Parathyroid adenoma (tissue), 2 donors: ENCODE measurements around the gene PRLR.
"Not testable (repeated sequence)": the region's sequence is repeated elsewhere in the genome, so short reads cannot be mapped to it uniquely, and the experiment has no call there.

Source experiments
- H2AFZ ChIP-seq: fragments of 300-600 bp; sonication (generic); one replicate; pipeline ENCODE4 v1.7.0; 2017; ENCODE audit warnings: antibody characterized with exemption, mild to moderate bottlenecking
- H3K27ac ChIP-seq: fragments of 300-600 bp; sonication (generic); one replicate; pipeline ENCODE4 v1.7.0; 2017
- H3K27me3 ChIP-seq: fragments of 300-600 bp; sonication (generic); one replicate; pipeline ENCODE4 v1.7.0; 2017; ENCODE audit warnings: low read length; ENCODE audit not compliant: control insufficient read depth, insufficient read depth
- H3K36me3 ChIP-seq: fragments of 300-600 bp; sonication (generic); one replicate; pipeline ENCODE4 v1.7.0; 2017; ENCODE audit warnings: low read length; ENCODE audit not compliant: control insufficient read depth, insufficient read depth
- H3K4me1 ChIP-seq: fragments of 300-600 bp; sonication (generic); one replicate; pipeline ENCODE4 v1.7.0; 2017; ENCODE audit warnings: control low read depth
- H3K4me2 ChIP-seq: fragments of 300-600 bp; sonication (generic); one replicate; pipeline ENCODE4 v1.7.0; 2017; ENCODE audit warnings: low read length
- H3K4me3 ChIP-seq: fragments of 300-600 bp; sonication (generic); one replicate; pipeline ENCODE4 v1.7.0; 2017; ENCODE audit warnings: low read depth, low read length
- H3K79me2 ChIP-seq: fragments of 300-600 bp; sonication (generic); one replicate; pipeline ENCODE4 v1.7.0; 2017; ENCODE audit warnings: control low read depth
- H3K9ac ChIP-seq: fragments of 300-600 bp; sonication (generic); one replicate; pipeline ENCODE4 v1.7.0; 2017; ENCODE audit warnings: mild to moderate bottlenecking
- H3K9me3 ChIP-seq: fragments of 300-600 bp; sonication (generic); one replicate; pipeline ENCODE4 v1.7.0; 2017; ENCODE audit warnings: low read length; ENCODE audit not compliant: control insufficient read depth
- TF ChIP-seq, protein P1 (sequence below): fragments of 300-600 bp; sonication (generic); IDR thresholded peaks from one replicate; pipeline ENCODE4 v1.7.0; 2017; ENCODE audit warnings: antibody characterized with exemption, mild to moderate bottlenecking
- donor health status: primary hyperparathyroidism.

The PRLR gene

GRCh38 chr5:35038891-35039290, 191.4 kb downstream of the PRLR start:
- no peak overlapping the region for H3K9ac ChIP-seq
- no peak overlapping the region for H3K4me3 ChIP-seq
- TF ChIP-seq, protein P1, sequence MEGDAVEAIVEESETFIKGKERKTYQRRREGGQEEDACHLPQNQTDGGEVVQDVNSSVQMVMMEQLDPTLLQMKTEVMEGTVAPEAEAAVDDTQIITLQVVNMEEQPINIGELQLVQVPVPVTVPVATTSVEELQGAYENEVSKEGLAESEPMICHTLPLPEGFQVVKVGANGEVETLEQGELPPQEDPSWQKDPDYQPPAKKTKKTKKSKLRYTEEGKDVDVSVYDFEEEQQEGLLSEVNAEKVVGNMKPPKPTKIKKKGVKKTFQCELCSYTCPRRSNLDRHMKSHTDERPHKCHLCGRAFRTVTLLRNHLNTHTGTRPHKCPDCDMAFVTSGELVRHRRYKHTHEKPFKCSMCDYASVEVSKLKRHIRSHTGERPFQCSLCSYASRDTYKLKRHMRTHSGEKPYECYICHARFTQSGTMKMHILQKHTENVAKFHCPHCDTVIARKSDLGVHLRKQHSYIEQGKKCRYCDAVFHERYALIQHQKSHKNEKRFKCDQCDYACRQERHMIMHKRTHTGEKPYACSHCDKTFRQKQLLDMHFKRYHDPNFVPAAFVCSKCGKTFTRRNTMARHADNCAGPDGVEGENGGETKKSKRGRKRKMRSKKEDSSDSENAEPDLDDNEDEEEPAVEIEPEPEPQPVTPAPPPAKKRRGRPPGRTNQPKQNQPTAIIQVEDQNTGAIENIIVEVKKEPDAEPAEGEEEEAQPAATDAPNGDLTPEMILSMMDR = no peak
- no peaks in the 10 kb centered on the region for H3K36me3 ChIP-seq
- H3K4me2 ChIP-seq = no peak overlapping the region
- no peak overlapping the region for H3K27ac ChIP-seq
- no peaks in the 10 kb centered on the region for H3K4me1 ChIP-seq
- no peaks in the 10 kb centered on the region for H3K27me3 ChIP-seq
- H3K79me2 ChIP-seq = no peaks in the 10 kb centered on the region
- H2AFZ ChIP-seq = no peak overlapping the region
- no peaks in the 10 kb centered on the region for H3K9me3 ChIP-seq

DNA sequence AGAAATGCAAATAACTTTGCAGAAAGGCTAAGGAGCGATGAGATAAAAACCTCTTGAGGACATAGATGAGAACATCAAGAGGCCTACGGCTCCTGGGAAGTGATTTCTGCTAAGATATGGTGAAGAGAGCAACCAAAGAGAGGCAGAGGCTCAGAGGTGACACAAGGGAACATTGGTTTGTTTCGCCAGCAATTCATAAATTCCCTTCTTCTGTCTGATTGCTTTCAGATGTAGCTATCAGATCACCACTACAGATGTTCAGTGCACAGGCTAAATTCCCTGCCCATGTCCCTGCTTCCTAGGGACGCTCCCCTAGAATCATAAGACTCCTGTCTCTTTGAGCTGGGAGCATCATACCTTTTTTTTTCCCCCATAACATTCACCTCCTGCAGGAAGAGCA, 193.8 kb downstream of the PRLR start:
- Histone ChIP-seq H3K9me3 (no peaks in the 10 kb centered on the region), H3K79me2 (no peaks in the 10 kb centered on the region), H3K36me3 (no peaks in the 10 kb centered on the region), H3K9ac (no peak overlapping the region), H3K4me3 (no peak overlapping the region), H2AFZ (no peak overlapping the region), H3K4me1 (no peaks in the 10 kb centered on the region), H3K27ac (no peak overlapping the region), H3K27me3 (no peaks in the 10 kb centered on the region), H3K4me2 (no peak overlapping the region)
- TF ChIP-seq, protein P1 = no peak

- H3K4me3 ChIP-seq, H3K27ac ChIP-seq, H2AFZ ChIP-seq: not testable (repeated sequence)
Measured at GRCh38 chr5:35035929-35036328, 194.4 kb downstream of the PRLR start.

GRCh38 chr5:35035271-35035670, 195.0 kb downstream of the PRLR start:
- Histone ChIP-seq H3K36me3 (no peaks in the 10 kb centered on the region), H3K4me2 (no peak overlapping the region), H3K9ac (no peak overlapping the region), H3K27ac (no peak overlapping the region), H3K79me2 (no peaks in the 10 kb centered on the region), H2AFZ (no peak overlapping the region), H3K4me3 (no peak overlapping the region), H3K27me3 (no peaks in the 10 kb centered on the region), H3K4me1 (no peaks in the 10 kb centered on the region), H3K9me3 (no peaks in the 10 kb centered on the region)
- TF ChIP-seq, protein P1 = no peak

More at GRCh38 chr5:35035929-35036328, 194.4 kb downstream of the PRLR start:
- H3K36me3 ChIP-seq, H3K27me3 ChIP-seq, H3K79me2 ChIP-seq, H3K4me1 ChIP-seq, H3K9ac ChIP-seq, H3K4me2 ChIP-seq, H3K9me3 ChIP-seq: not testable (repeated sequence)

- no peak overlapping the region for H2AFZ ChIP-seq
Measured at GRCh38 chr5:35032356-35032755, 197.9 kb downstream of the PRLR start.

More at GRCh38 chr5:35032356-35032755, 197.9 kb downstream of the PRLR start:
- no peaks in the 10 kb centered on the region for H3K9me3 ChIP-seq
- no peak overlapping the region for H3K9ac ChIP-seq
- no peak overlapping the region for H3K4me3 ChIP-seq
- no peaks in the 10 kb centered on the region for H3K4me1 ChIP-seq
- H3K27ac ChIP-seq = no peak overlapping the region
- TF ChIP-seq, protein P1 = no peak
- no peaks in the 10 kb centered on the region for H3K27me3 ChIP-seq
- no peaks in the 10 kb centered on the region for H3K79me2 ChIP-seq
- no peak overlapping the region for H3K4me2 ChIP-seq
- no peaks in the 10 kb centered on the region for H3K36me3 ChIP-seq
